GM23248 (cell line): ENCODE measurements around the gene CCDC134. TPM values are rescaled to one million over a fixed set of nuclear protein-coding genes. Genes with fewer than 3 reads are reported as not detected.

Experiments
- DNase-seq: peaks from one replicate; pipeline ENCODE4 v3.0.0-alpha.2; 2015
- H2AFZ ChIP-seq: fragments of 200-600 bp; sonication (generic); 2 replicates; pipeline ENCODE4 v1.6.1; 2016; ENCODE audit warnings: antibody characterized with exemption
- H3F3A ChIP-seq: fragments of 200-600 bp; sonication (generic); 2 replicates; pipeline ENCODE4 v1.6.1; 2016; ENCODE audit warnings: mild to moderate bottlenecking, antibody characterized with exemption, mixed run types; ENCODE audit not compliant: insufficient read depth
- H3K27ac ChIP-seq: fragments of 200-600 bp; sonication (generic); 2 replicates; pipeline ENCODE4 v1.5.1; 2016; ENCODE audit warnings: mild to moderate bottlenecking
- H3K27me3 ChIP-seq: fragments of 200-600 bp; sonication (generic); replicated peaks from 2 replicates; pipeline ENCODE4 v1.6.1; 2016; ENCODE audit warnings: mild to moderate bottlenecking; ENCODE audit not compliant: insufficient read depth
- H3K36me3 ChIP-seq: fragments of 200-600 bp; sonication (generic); 2 replicates; pipeline ENCODE4 v1.6.1; 2016; ENCODE audit warnings: low read depth, mild to moderate bottlenecking
- H3K4me1 ChIP-seq: fragments of 200-600 bp; sonication (generic); 2 replicates; pipeline ENCODE4 v1.6.1; 2016; ENCODE audit warnings: mild to moderate bottlenecking; ENCODE audit not compliant: insufficient read depth
- H3K4me2 ChIP-seq: fragments of 200-600 bp; sonication (generic); one replicate; pipeline ENCODE4 v1.6.1; 2016; ENCODE audit warnings: mild to moderate bottlenecking; ENCODE audit not compliant: unreplicated experiment
- H3K4me3 ChIP-seq: fragments of 200-600 bp; sonication (generic); 2 replicates; pipeline ENCODE4 v1.5.1; 2016; ENCODE audit warnings: mild to moderate bottlenecking
- H3K79me2 ChIP-seq: fragments of 200-600 bp; sonication (generic); 2 replicates; pipeline ENCODE4 v1.6.1; 2016; ENCODE audit warnings: mild to moderate bottlenecking; ENCODE audit not compliant: insufficient read depth
- H3K9ac ChIP-seq: fragments of 200-600 bp; sonication (generic); 2 replicates; pipeline ENCODE4 v1.6.1; 2016; ENCODE audit warnings: mild to moderate bottlenecking
- H3K9me2 ChIP-seq: fragments of 200-600 bp; sonication (generic); 2 replicates; pipeline ENCODE4 v1.6.1; 2016; ENCODE audit warnings: mixed run types, mild to moderate bottlenecking, moderate library complexity; ENCODE audit not compliant: insufficient read depth
- H3K9me3 ChIP-seq: fragments of 200-600 bp; sonication (generic); one replicate; pipeline ENCODE4 v1.6.1; 2017; ENCODE audit warnings: low read depth
- H4K20me1 ChIP-seq: fragments of 200-600 bp; sonication (generic); 2 replicates; pipeline ENCODE4 v1.6.0; 2016; ENCODE audit not compliant: insufficient read depth
- EZH2 ChIP-seq: fragments of 200-600 bp; sonication (generic); IDR thresholded peaks from 2 replicates; pipeline ENCODE4 v1.6.1; 2018; ENCODE audit warnings: antibody characterized with exemption, mild to moderate bottlenecking; ENCODE audit not compliant: insufficient read depth, poor library complexity, severe bottlenecking
- EZH2phosphoT487 ChIP-seq: fragments of 200-600 bp; sonication (generic); IDR thresholded peaks from 2 replicates; pipeline ENCODE4 v1.6.1; 2018; ENCODE audit warnings: antibody characterized with exemption, moderate library complexity, mild to moderate bottlenecking, low read depth; ENCODE audit not compliant: insufficient read depth
- WGBS, 2 experiments: methylation state at CpG; one replicate each; pipeline ENCODE4 v1.1.6; 2015 to 2017; ENCODE audit warnings: low lambda C conversion rate in 2 of 2, low coverage in 1 of 2; ENCODE audit errors: missing lambda C conversion rate in 2 of 2; 5-methylcytosine and 5-hydroxymethylcytosine counted together
- in situ Hi-C: fragments of 300-500 bp; cut with MboI; formaldehyde crosslinking; loops from 2 replicates; pipeline ENCODE4 v1.15.0; 2020
- polyA plus RNA-seq: library from polyadenylated mRNA; unstranded; fragments of >200 nt; fragmentation: Nextera tagmentation; extraction: Ambion mirVana; gene quantifications from 2 replicates; pipeline ENCODE4 v1.2.1, GENCODE V29; 2016
- total RNA-seq: library from RNA; depleted of rRNA; stranded (reverse); fragments of >200 nt; shearing (Covaris generic); gene quantifications from 2 replicates; pipeline ENCODE4 v1.2.3, GENCODE V29; 2014

CCDC134 gene
- total and polyA plus RNA-seq, 2 experiments from 2014 or later, result 3.9 to 4.4 TPM

DNA sequence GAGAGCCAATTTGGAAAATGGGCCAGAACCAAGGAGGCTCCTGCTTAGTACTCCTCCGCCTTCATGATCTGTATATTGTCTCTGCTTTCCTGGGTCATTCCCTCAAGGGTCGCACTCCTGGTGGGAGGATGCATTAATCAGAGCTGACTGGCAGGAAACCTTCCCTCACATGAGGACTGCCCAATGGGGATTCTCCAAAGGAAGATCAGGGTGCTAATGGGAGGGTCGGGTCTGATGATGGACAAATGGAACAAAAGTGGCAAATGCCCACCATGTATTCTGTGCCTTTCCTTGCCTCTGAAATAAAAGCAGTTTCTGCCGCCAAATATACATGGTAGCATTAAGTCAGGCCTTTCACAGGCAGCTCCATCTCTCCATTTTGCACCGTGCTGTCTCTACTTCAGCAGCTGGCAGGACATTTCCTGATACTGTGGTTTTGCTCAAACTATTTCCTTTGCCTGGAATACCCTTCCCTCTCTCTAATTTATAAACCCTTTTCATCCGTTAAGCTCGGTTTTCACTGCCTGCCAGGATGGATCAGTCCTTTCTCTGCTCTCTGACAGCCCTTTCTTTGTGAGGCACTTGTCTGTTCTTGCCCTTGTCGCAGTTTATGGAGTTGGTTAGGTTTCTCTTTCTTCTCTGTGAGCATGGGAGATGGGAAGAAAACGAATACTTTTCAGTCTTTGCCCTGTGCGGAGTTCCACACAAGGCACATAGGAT is 45.9 kb downstream of the CCDC134 start:
- H3K9me3 ChIP-seq, result no peaks in the 10 kb centered on the region
- no peak for TF ChIP-seq EZH2
- no peak for TF ChIP-seq EZH2phosphoT487
- no peak overlapping the region for H3K9ac ChIP-seq
- H3K4me2 ChIP-seq, result no peak overlapping the region
- H3K27ac ChIP-seq, result no peak overlapping the region
- H3F3A ChIP-seq, result no peaks in the 10 kb centered on the region
- H3K9me2 ChIP-seq, result no peaks in the 10 kb centered on the region
- H3K4me1 ChIP-seq, result no peaks in the 10 kb centered on the region
- H4K20me1 ChIP-seq, result no peaks in the 10 kb centered on the region
- WGBS, 2 experiments, result 83% methylated on average over 10 of the region's 10 CpGs
- DNase-seq, result no peak
- in situ Hi-C loops, result no loop called here
- H3K27me3 ChIP-seq, result no peaks in the 10 kb centered on the region
- no peak overlapping the region for H3K4me3 ChIP-seq
- H2AFZ ChIP-seq, result no peak overlapping the region
- H3K79me2 ChIP-seq, result peaks cover 99% of the 10 kb centered on the region
- no peaks in the 10 kb centered on the region for H3K36me3 ChIP-seq

DNA sequence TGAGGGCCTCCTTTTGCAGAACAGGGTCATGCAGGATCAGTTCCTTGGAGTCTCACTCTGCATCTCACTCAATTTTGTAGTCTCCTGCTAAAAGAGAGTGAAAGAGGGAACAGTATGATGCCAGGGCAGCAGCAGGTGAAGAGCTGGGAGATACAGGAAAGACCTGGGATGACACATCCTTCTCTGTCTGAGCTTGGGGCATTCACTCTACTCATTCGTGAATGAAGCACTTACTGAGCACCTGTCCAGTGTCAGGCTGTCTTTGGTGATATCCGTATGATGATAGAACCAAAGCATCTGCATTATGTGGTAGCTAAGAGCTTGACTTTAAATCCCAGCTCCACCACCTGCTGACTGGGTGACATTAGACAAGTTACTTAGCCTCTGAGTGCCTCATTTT is 46.8 kb downstream of the CCDC134 start:
- 91 to 94% methylated on average over 2 of the region's 2 CpGs for WGBS, 2 experiments
- in situ Hi-C loops, result no loop called here
- H3K79me2 ChIP-seq, result peaks cover 99% of the 10 kb centered on the region
- no peak overlapping the region for H3K9ac ChIP-seq
- no peaks in the 10 kb centered on the region for H3K4me1 ChIP-seq
- H3K36me3 ChIP-seq, result no peaks in the 10 kb centered on the region
- no peak for TF ChIP-seq EZH2phosphoT487
- H3K27me3 ChIP-seq, result no peaks in the 10 kb centered on the region
- H4K20me1 ChIP-seq, result no peaks in the 10 kb centered on the region
- no peak overlapping the region for H3K4me3 ChIP-seq
- H2AFZ ChIP-seq, result no peak overlapping the region
- H3K9me2 ChIP-seq, result no peaks in the 10 kb centered on the region
- H3K4me2 ChIP-seq, result no peak overlapping the region
- no peak overlapping the region for H3K27ac ChIP-seq
- no peaks in the 10 kb centered on the region for H3F3A ChIP-seq
- DNase-seq, result no peak
- H3K9me3 ChIP-seq, result no peaks in the 10 kb centered on the region

- no peak overlapping the region for H3K9ac ChIP-seq
- H3K9me2 ChIP-seq, result no peaks in the 10 kb centered on the region
- no peaks in the 10 kb centered on the region for H3K9me3 ChIP-seq
- no peak for TF ChIP-seq EZH2phosphoT487
- no peak for TF ChIP-seq EZH2
- H3K27ac ChIP-seq, result no peak overlapping the region
- no peaks in the 10 kb centered on the region for H3K36me3 ChIP-seq
- DNase-seq, result peak; percentile 44
- H3K4me3 ChIP-seq, result no peak overlapping the region
- H3F3A ChIP-seq, result no peaks in the 10 kb centered on the region
- no peak overlapping the region for H3K4me2 ChIP-seq
- H3K79me2 ChIP-seq, result peaks cover 99% of the 10 kb centered on the region
- H4K20me1 ChIP-seq, result no peaks in the 10 kb centered on the region
- WGBS, 2 experiments, result 48 to 50% methylated on average over 5 of the region's 5 CpGs
- H3K4me1 ChIP-seq, result no peaks in the 10 kb centered on the region
- no peak overlapping the region for H2AFZ ChIP-seq
- no peaks in the 10 kb centered on the region for H3K27me3 ChIP-seq
- in situ Hi-C loops, result no loop called here
Observed at GRCh38 chr22:41848468-41848867, 48.0 kb downstream of the CCDC134 start.

DNA sequence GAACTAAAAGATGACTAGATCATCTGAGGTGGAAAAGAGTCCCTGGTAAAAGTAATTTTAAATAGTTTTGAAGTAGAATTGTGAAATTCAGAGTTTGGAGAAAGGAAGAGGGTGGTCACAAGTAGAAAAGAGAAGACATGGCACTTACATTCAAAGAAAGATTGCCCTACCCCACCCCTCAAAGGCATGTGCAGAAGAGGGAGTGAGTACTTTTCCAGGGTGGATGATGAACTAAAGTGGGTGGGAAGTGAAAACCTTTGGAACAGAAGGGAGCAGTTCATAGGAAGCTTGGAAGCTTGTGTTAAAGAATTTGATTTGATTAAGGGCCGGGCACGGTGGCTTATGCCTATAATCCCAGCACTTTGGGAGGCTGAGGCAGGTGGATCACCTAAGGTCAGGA is 56.0 kb downstream of the CCDC134 start:
- peaks cover 38% of the 10 kb centered on the region for H3F3A ChIP-seq
- no peak overlapping the region for H2AFZ ChIP-seq
- H3K9ac ChIP-seq, result no peak overlapping the region
- no peak overlapping the region for H3K4me3 ChIP-seq
- 71 to 75% methylated on average over 2 of the region's 2 CpGs for WGBS, 2 experiments
- in situ Hi-C loops, result no loop called here
- no peak for DNase-seq
- no peaks in the 10 kb centered on the region for H4K20me1 ChIP-seq
- H3K4me1 ChIP-seq, result peaks cover 44% of the 10 kb centered on the region
- TF ChIP-seq EZH2phosphoT487, result no peak
- no peak for TF ChIP-seq EZH2
- H3K27me3 ChIP-seq, result no peaks in the 10 kb centered on the region
- no peaks in the 10 kb centered on the region for H3K9me3 ChIP-seq
- H3K36me3 ChIP-seq, result no peaks in the 10 kb centered on the region
- H3K27ac ChIP-seq, result peak overlapping the region; percentile 48
- H3K79me2 ChIP-seq, result peaks cover 74% of the 10 kb centered on the region
- no peak overlapping the region for H3K4me2 ChIP-seq
- H3K9me2 ChIP-seq, result no peaks in the 10 kb centered on the region
